ENCODE measurements around the gene PLIN4. TPM values are rescaled to one million over a fixed set of nuclear protein-coding genes. Genes with fewer than 3 reads are reported as not detected.

The PLIN4 gene
- total and polyA plus RNA-seq, 2 donors from 2014 or later: 1.6 to 2.2 TPM

DNA sequence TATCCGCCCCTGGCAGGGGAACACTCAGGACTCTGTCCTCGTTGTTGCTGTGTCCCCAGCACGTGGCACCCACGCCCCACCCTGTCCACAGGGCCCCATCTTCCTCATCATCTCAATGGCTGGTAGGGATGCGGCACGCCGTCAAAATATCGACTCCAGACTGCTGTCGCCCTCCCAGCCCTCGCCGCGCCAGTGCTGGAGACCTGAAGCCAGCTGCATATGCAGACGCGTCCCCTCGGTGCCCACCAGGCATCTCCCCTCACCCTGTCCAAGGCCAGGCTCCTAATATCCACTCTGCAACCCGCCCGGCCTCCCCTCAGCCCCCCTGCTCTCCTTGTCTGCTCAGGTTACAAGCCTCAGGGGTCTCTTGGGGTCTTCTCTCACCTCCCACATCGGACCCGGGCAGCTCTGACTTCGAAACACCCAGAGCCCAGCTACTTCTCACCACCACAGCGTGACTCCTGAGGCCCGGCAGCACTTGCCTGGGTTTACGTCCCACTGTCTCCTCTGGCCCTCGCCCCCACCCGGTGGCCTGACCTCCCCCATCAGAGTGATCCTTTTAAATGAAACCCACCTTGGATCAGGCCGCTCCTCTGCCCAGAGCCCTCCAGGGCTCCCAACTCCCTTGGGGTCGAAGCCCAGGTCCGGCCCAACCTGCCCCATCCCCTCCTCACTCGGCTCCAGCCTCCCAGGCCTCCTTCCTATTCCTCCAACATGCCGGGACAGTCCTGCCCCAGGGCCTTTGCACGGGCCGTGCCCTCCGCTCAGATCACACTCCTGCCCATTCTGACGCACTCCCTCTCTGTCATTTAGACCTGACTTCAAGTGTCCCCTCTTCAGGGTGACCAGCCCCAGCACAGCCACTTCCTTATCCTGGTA lies 12.5 kb downstream of the PLIN4 start:
- peaks cover 0 to 2% (median 0%) of the 10 kb centered on the region in 3 donors for H3K36me3 ChIP-seq (ENCODE audit: control insufficient read depth in 2 of 3, insufficient read depth in 3 of 3, low read length in 3 of 3)

DNA sequence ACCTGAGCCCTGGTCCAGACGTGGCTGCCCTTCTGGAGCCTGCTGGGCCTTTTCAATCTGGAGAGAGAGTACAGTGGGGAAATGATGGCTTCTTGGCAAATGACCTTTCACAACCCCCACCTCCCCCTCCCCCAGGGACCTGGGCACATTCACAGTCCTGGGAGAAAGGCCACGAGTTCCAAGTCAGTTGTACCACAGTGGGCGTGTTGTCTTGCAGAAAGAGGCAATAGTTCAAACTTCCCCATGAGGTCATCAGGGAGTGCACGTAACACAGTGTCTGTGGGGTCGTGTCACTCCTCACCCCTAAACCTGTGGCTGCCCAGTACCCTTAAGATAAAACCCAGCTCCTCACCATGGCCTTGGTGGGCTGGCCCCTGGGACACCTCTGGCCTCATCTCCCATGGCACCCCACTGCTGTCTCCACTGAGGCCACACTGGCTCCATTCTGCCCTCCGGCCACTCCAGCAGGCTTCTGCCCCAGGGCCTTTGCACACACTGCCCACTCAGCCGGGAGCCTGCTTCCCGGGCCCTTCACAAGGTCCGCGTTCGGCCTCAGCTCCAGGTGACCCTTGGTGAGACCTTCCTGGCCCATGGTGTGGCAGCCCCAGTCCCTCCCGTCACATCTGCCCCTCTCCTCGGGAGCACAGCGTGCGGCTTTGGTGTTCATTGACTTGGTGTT lies 13.3 kb downstream of the PLIN4 start:
- H3K4me3 ChIP-seq (ENCODE audit: low read length in 3 of 3): no peak overlapping the region
- no peaks in the 10 kb centered on the region for H3K27me3 ChIP-seq (ENCODE audit: control insufficient read depth, insufficient read depth, low read length)
- TF ChIP-seq, protein P1, sequence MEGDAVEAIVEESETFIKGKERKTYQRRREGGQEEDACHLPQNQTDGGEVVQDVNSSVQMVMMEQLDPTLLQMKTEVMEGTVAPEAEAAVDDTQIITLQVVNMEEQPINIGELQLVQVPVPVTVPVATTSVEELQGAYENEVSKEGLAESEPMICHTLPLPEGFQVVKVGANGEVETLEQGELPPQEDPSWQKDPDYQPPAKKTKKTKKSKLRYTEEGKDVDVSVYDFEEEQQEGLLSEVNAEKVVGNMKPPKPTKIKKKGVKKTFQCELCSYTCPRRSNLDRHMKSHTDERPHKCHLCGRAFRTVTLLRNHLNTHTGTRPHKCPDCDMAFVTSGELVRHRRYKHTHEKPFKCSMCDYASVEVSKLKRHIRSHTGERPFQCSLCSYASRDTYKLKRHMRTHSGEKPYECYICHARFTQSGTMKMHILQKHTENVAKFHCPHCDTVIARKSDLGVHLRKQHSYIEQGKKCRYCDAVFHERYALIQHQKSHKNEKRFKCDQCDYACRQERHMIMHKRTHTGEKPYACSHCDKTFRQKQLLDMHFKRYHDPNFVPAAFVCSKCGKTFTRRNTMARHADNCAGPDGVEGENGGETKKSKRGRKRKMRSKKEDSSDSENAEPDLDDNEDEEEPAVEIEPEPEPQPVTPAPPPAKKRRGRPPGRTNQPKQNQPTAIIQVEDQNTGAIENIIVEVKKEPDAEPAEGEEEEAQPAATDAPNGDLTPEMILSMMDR (IDR thresholded peaks at IDR 0.05; ENCODE audit: borderline replicate concordance, extremely low read depth, insufficient read depth): no peak
- peaks cover 0 to 2% (median 0%) of the 10 kb centered on the region in 3 donors for H3K36me3 ChIP-seq (ENCODE audit: control insufficient read depth in 2 of 3, insufficient read depth in 3 of 3, low read length in 3 of 3)
- intact Hi-C loops (cut with DNase I): no loop called here
- DNase-seq (no peak), FAIRE-seq (no peak)
- no peak overlapping the region for H3K27ac ChIP-seq (ENCODE audit: low read depth in 2 of 2, low read length in 2 of 2)
- H3K9ac ChIP-seq (ENCODE audit: low read length in 3 of 3): no peak overlapping the region
- no peaks in the 10 kb centered on the region for H3K4me1 ChIP-seq (ENCODE audit: control insufficient read depth in 2 of 3, insufficient read depth in 2 of 3, low read depth in 1 of 3, low read length in 3 of 3)
- no peaks in the 10 kb centered on the region for H3K9me3 ChIP-seq (ENCODE audit: control insufficient read depth in 2 of 3, insufficient read depth in 1 of 3, low read length in 3 of 3)

More for the DNA sequence above, 12.5 kb downstream of the PLIN4 start:
- no peaks in the 10 kb centered on the region for H3K9me3 ChIP-seq (ENCODE audit: control insufficient read depth in 2 of 3, insufficient read depth in 1 of 3, low read length in 3 of 3)
- H3K4me3 ChIP-seq (ENCODE audit: low read length in 3 of 3): no peak overlapping the region
- intact Hi-C loops (cut with DNase I): no loop called here
- TF ChIP-seq, protein P1 (IDR thresholded peaks at IDR 0.05; ENCODE audit: borderline replicate concordance, extremely low read depth, insufficient read depth): no peak
- no peak overlapping the region for H3K27ac ChIP-seq (ENCODE audit: low read depth in 2 of 2, low read length in 2 of 2)
- H3K4me1 ChIP-seq (ENCODE audit: control insufficient read depth in 2 of 3, insufficient read depth in 2 of 3, low read depth in 1 of 3, low read length in 3 of 3): no peaks in the 10 kb centered on the region
- H3K9ac ChIP-seq (ENCODE audit: low read length in 3 of 3): no peak overlapping the region
- FAIRE-seq: no peak
- DNase-seq: no peak
- H3K27me3 ChIP-seq (ENCODE audit: control insufficient read depth, insufficient read depth, low read length): no peaks in the 10 kb centered on the region

DNA sequence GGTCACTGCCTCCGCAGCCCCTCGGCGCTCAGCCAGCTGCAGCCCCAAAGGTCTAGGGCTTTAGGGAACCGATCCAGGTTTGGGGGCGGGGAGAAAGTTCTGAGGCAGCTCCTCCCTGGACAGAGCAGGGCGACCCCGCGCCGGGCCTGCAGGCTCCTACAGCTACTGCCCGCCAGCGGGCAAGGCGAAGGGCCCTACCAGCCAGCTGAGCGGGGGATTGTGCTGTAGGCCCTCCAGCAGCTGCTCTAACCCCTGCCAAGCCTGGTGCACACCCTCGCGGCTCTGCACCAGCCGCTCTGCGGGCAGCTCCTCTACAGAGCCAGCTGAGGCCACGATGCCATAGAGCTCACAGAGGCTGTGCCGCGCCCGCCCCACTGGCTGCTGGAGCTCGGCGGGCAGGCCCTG lies 14.0 kb downstream of the PLIN4 start:
- Histone ChIP-seq H3K27ac (ENCODE audit: low read depth in 2 of 2, low read length in 2 of 2) (no peak overlapping the region), H3K4me3 (ENCODE audit: low read length in 3 of 3) (no peak overlapping the region), H3K27me3 (ENCODE audit: control insufficient read depth, insufficient read depth, low read length) (no peaks in the 10 kb centered on the region), H3K9ac (ENCODE audit: low read length in 3 of 3) (no peak overlapping the region), H3K9me3 (ENCODE audit: control insufficient read depth in 2 of 3, insufficient read depth in 1 of 3, low read length in 3 of 3) (no peaks in the 10 kb centered on the region), H3K4me1 (ENCODE audit: control insufficient read depth in 2 of 3, insufficient read depth in 2 of 3, low read depth in 1 of 3, low read length in 3 of 3) (no peaks in the 10 kb centered on the region), H3K36me3 (ENCODE audit: control insufficient read depth in 2 of 3, insufficient read depth in 3 of 3, low read length in 3 of 3) (peaks cover 0 to 2% (median 0%) of the 10 kb centered on the region in 3 donors)
- intact Hi-C loops (cut with DNase I): no loop called here
- no peak for DNase-seq
- FAIRE-seq: no peak
- TF ChIP-seq, protein P1 (IDR thresholded peaks at IDR 0.05; ENCODE audit: borderline replicate concordance, extremely low read depth, insufficient read depth): no peak

All from kidney (tissue), 14 donors.